C4-2B (cell line): ENCODE results near the gene SGK2.

Experiments used
- ZFX ChIP-seq: fragments of 450-650 bp; IDR thresholded peaks from 2 replicates; pipeline ENCODE4 v1.6.1; 2017
- TF ChIP-seq, protein P1 (sequence below): fragments of 450-650 bp; conservative IDR thresholded peaks from 2 replicates; pipeline ENCODE4 v1.5.1; 2017; ENCODE audit warnings: mild to moderate bottlenecking

DNA sequence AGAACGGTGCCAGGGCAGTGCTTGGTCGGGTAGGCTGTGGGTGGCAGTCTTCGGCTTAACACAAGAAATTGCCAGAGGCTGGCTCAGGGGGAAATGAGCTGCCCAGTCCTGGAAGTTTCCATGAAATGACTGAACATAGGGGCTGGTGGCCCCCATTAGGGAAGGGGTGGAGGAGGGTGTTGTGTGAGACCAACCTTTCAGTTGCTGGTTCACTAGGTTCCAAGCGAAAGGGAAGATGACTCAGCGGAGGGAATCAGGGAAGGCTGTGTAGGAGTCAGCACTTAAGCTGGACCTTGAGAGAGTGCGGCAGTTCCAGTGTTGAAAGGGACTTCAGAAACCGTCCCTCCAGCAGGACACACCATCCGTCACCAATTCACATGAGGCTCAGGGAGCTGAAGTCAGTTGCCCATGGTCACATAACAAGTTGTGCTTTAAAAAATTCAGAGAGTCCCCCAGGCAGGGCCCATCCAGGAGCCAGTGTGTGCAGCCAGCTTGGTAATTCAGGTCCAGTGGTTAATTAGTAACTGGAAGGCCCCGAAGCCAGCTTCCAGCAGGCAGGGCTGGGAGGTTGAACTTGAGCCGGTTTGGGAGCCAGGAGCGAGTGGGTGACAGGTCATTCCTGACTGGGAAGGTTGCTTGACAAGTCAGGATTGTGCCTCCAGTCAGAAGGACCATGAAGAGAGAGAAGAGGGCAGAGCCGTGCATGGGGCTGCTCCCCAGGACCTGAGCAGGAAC lies at the start of gene SGK2:
- TF ChIP-seq, protein P1, sequence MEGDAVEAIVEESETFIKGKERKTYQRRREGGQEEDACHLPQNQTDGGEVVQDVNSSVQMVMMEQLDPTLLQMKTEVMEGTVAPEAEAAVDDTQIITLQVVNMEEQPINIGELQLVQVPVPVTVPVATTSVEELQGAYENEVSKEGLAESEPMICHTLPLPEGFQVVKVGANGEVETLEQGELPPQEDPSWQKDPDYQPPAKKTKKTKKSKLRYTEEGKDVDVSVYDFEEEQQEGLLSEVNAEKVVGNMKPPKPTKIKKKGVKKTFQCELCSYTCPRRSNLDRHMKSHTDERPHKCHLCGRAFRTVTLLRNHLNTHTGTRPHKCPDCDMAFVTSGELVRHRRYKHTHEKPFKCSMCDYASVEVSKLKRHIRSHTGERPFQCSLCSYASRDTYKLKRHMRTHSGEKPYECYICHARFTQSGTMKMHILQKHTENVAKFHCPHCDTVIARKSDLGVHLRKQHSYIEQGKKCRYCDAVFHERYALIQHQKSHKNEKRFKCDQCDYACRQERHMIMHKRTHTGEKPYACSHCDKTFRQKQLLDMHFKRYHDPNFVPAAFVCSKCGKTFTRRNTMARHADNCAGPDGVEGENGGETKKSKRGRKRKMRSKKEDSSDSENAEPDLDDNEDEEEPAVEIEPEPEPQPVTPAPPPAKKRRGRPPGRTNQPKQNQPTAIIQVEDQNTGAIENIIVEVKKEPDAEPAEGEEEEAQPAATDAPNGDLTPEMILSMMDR, result no peak
- TF ChIP-seq ZFX, result no peak
